Measurements from ENCODE around the gene DOCK3.
A peak's percentile ranks its signal among the peaks of the same experiment; 100 is the strongest.

DOCK3 gene

GRCh38 chr3:51274052-51274451 is 599.3 kb downstream of the DOCK3 start:
- 90 to 95% methylated on average over 2 of the region's 2 CpGs for WGBS, 2 experiments
- H3K27me3 ChIP-seq (ENCODE audit: control insufficient read depth, insufficient read depth, low read length, poor library complexity, severe bottlenecking), result no peaks in the 10 kb centered on the region
- H3K4me1 ChIP-seq (ENCODE audit: control insufficient read depth, insufficient read depth, low read length), result no peaks in the 10 kb centered on the region
- no peaks in the 10 kb centered on the region for H3K36me3 ChIP-seq (ENCODE audit: control insufficient read depth, insufficient read depth, low read length)
- no peaks in the 10 kb centered on the region for H3K9me3 ChIP-seq (ENCODE audit: control insufficient read depth, low read length)
- H3K4me3 ChIP-seq (ENCODE audit: insufficient read depth, low read depth, low read length), result no peak overlapping the region
- no peak overlapping the region for H3K27ac ChIP-seq (ENCODE audit: insufficient read depth, low read depth, low read length, poor library complexity, severe bottlenecking)

- 88 to 90% methylated on average over 4 to 5 of the region's 5 CpGs for WGBS, 2 experiments
- no peaks in the 10 kb centered on the region for H3K36me3 ChIP-seq (ENCODE audit: control insufficient read depth, insufficient read depth, low read length)
- H3K27me3 ChIP-seq (ENCODE audit: control insufficient read depth, insufficient read depth, low read length, poor library complexity, severe bottlenecking), result no peaks in the 10 kb centered on the region
- H3K4me3 ChIP-seq (ENCODE audit: insufficient read depth, low read depth, low read length), result no peak overlapping the region
- no peaks in the 10 kb centered on the region for H3K4me1 ChIP-seq (ENCODE audit: control insufficient read depth, insufficient read depth, low read length)
- H3K27ac ChIP-seq (ENCODE audit: insufficient read depth, low read depth, low read length, poor library complexity, severe bottlenecking), result no peak overlapping the region
- H3K9me3 ChIP-seq (ENCODE audit: control insufficient read depth, low read length), result no peaks in the 10 kb centered on the region
Observed at GRCh38 chr3:51275111-51275805, 600.5 kb downstream of the DOCK3 start.

- no peaks in the 10 kb centered on the region for H3K27me3 ChIP-seq (ENCODE audit: control insufficient read depth, insufficient read depth, low read length, poor library complexity, severe bottlenecking)
- H3K4me1 ChIP-seq (ENCODE audit: control insufficient read depth, insufficient read depth, low read length), result no peaks in the 10 kb centered on the region
- no peak overlapping the region for H3K4me3 ChIP-seq (ENCODE audit: insufficient read depth, low read depth, low read length)
- H3K36me3 ChIP-seq (ENCODE audit: control insufficient read depth, insufficient read depth, low read length), result no peaks in the 10 kb centered on the region
- 91% methylated on average over 1 of the region's 1 CpG for WGBS, 2 experiments
- no peak overlapping the region for H3K27ac ChIP-seq (ENCODE audit: insufficient read depth, low read depth, low read length, poor library complexity, severe bottlenecking)
- no peaks in the 10 kb centered on the region for H3K9me3 ChIP-seq (ENCODE audit: control insufficient read depth, low read length)
Observed at GRCh38 chr3:51276046-51276445, 601.3 kb downstream of the DOCK3 start.

DNA sequence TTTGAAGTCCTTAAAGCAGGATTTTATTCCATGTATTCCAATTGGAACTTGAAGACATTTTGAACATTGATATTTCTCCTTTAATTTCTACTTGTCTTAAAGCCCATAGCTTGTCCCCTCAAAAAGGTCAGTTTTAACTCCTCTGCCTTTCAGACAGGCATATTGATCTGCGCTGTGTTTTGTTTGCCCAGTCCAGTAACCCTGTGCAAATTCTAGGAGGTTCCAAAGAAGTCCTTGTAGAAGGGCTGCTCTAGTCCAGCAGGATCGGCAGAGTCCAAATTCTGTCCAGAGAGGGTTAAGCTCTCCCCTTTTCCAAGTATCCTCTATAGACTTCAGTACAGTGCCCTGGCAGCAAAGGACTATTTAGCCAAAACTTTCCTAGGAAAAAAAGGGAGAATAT is 604.7 kb downstream of the DOCK3 start:
- H3K36me3 ChIP-seq (ENCODE audit: control insufficient read depth, insufficient read depth, low read length), result no peaks in the 10 kb centered on the region
- no peaks in the 10 kb centered on the region for H3K27me3 ChIP-seq (ENCODE audit: control insufficient read depth, insufficient read depth, low read length, poor library complexity, severe bottlenecking)
- no peak overlapping the region for H3K27ac ChIP-seq (ENCODE audit: insufficient read depth, low read depth, low read length, poor library complexity, severe bottlenecking)
- H3K4me1 ChIP-seq (ENCODE audit: control insufficient read depth, insufficient read depth, low read length), result peaks cover 6% of the 10 kb centered on the region
- no peak overlapping the region for H3K4me3 ChIP-seq (ENCODE audit: insufficient read depth, low read depth, low read length)
- H3K9me3 ChIP-seq (ENCODE audit: control insufficient read depth, low read length), result no peaks in the 10 kb centered on the region
- 92 to 95% methylated on average over 2 of the region's 2 CpGs for WGBS, 2 experiments

GRCh38 chr3:51280176-51280575 is 605.4 kb downstream of the DOCK3 start:
- Histone ChIP-seq H3K27ac (ENCODE audit: insufficient read depth, low read depth, low read length, poor library complexity, severe bottlenecking) (no peak overlapping the region), H3K27me3 (ENCODE audit: control insufficient read depth, insufficient read depth, low read length, poor library complexity, severe bottlenecking) (no peaks in the 10 kb centered on the region)
- 85 to 87% methylated on average over 3 of the region's 3 CpGs for WGBS, 2 experiments

DNA sequence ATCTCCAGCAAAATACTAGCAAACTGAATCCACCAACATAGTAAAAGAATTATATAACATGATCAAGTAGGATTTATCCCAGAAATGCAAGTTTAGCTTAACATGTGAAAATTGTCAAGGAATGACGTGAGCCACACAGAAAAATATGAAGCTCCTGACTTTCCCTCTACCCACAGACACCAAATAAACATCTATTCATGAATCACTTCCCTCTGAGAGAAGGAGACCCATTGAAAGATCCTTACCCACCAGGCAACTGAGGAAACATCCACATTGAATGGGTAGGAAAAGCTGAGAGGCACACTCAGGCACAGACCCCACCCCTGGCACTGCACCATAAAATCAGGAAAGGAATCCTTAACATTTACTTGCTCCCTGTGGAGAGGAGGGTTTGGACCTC is 608.2 kb downstream of the DOCK3 start:
- H3K36me3 ChIP-seq (ENCODE audit: control insufficient read depth, insufficient read depth, low read length), result no peaks in the 10 kb centered on the region
- no peak overlapping the region for H3K27ac ChIP-seq (ENCODE audit: insufficient read depth, low read depth, low read length, poor library complexity, severe bottlenecking)
- peaks cover 6% of the 10 kb centered on the region for H3K4me1 ChIP-seq (ENCODE audit: control insufficient read depth, insufficient read depth, low read length)
- H3K4me3 ChIP-seq (ENCODE audit: insufficient read depth, low read depth, low read length), result no peak overlapping the region
- H3K9me3 ChIP-seq (ENCODE audit: control insufficient read depth, low read length), result no peaks in the 10 kb centered on the region
- H3K27me3 ChIP-seq (ENCODE audit: control insufficient read depth, insufficient read depth, low read length, poor library complexity, severe bottlenecking), result no peaks in the 10 kb centered on the region
- WGBS, 2 experiments, result 96 to 100% methylated on average over 1 of the region's 1 CpG

More at GRCh38 chr3:51280176-51280575, 605.4 kb downstream of the DOCK3 start:
- Histone ChIP-seq H3K4me3 (ENCODE audit: insufficient read depth, low read depth, low read length) (no peak overlapping the region), H3K9me3 (ENCODE audit: control insufficient read depth, low read length) (no peaks in the 10 kb centered on the region), H3K36me3 (ENCODE audit: control insufficient read depth, insufficient read depth, low read length) (no peaks in the 10 kb centered on the region), H3K4me1 (ENCODE audit: control insufficient read depth, insufficient read depth, low read length) (peaks cover 6% of the 10 kb centered on the region)

DNA sequence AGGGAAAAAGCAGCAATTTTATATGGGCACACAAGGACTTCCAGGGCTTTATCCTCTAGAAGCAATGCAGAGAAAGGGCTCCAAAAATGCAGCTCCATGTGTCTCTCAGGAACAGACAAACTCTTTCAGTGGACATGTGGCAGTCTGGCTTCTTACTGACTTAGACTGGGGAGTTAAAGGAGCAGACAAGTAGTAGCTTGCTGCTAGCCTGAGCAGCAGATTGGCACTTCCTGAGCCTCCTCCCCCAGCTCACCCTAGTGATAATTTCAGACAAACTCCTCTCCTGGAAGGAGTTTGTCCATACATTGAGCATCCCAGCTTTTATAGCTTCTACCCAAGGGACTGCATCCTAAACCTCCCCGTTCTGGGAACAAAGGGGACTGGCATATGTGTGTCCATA is 608.7 kb downstream of the DOCK3 start:
- H3K4me3 ChIP-seq (ENCODE audit: insufficient read depth, low read depth, low read length), result no peak overlapping the region
- H3K9me3 ChIP-seq (ENCODE audit: control insufficient read depth, low read length), result no peaks in the 10 kb centered on the region
- H3K27ac ChIP-seq (ENCODE audit: insufficient read depth, low read depth, low read length, poor library complexity, severe bottlenecking), result no peak overlapping the region
- no peaks in the 10 kb centered on the region for H3K27me3 ChIP-seq (ENCODE audit: control insufficient read depth, insufficient read depth, low read length, poor library complexity, severe bottlenecking)
- H3K4me1 ChIP-seq (ENCODE audit: control insufficient read depth, insufficient read depth, low read length), result peaks cover 6% of the 10 kb centered on the region
- WGBS, 2 experiments, result 86 to 94% methylated on average over 1 of the region's 1 CpG
- H3K36me3 ChIP-seq (ENCODE audit: control insufficient read depth, insufficient read depth, low read length), result no peaks in the 10 kb centered on the region

DNA sequence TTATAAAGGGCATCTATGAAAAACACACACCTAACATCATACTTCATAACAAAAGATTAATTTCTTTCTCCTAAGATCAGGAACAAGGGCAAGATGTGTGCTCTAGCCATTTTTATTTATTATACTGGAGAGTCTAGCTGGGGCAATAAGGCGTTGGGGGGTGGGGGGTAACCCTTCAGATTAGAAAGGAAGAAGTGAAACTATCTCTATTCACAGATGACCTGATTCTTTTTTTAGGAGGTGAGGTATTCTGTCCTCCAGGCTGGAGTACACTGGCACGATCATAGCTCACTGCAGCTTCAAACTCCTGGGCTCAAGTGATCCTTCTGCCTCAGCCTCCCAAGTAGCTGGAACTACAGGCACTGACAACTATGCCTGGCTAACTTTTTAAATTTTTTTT is 620.9 kb downstream of the DOCK3 start:
- Histone ChIP-seq H3K4me3 (ENCODE audit: insufficient read depth, low read depth, low read length) (no peak overlapping the region), H3K9me3 (ENCODE audit: control insufficient read depth, low read length) (no peaks in the 10 kb centered on the region), H3K4me1 (ENCODE audit: control insufficient read depth, insufficient read depth, low read length) (no peaks in the 10 kb centered on the region), H3K27me3 (ENCODE audit: control insufficient read depth, insufficient read depth, low read length, poor library complexity, severe bottlenecking) (no peaks in the 10 kb centered on the region), H3K27ac (ENCODE audit: insufficient read depth, low read depth, low read length, poor library complexity, severe bottlenecking) (no peak overlapping the region), H3K36me3 (ENCODE audit: control insufficient read depth, insufficient read depth, low read length) (no peaks in the 10 kb centered on the region)
- 87 to 98% methylated on average over 2 of the region's 2 CpGs for WGBS, 2 experiments

GRCh38 chr3:51297333-51297732 is 622.6 kb downstream of the DOCK3 start:
- no peak overlapping the region for H3K4me3 ChIP-seq (ENCODE audit: insufficient read depth, low read depth, low read length)
- H3K27ac ChIP-seq (ENCODE audit: insufficient read depth, low read depth, low read length, poor library complexity, severe bottlenecking), result no peak overlapping the region
- no peaks in the 10 kb centered on the region for H3K36me3 ChIP-seq (ENCODE audit: control insufficient read depth, insufficient read depth, low read length)
- no peaks in the 10 kb centered on the region for H3K4me1 ChIP-seq (ENCODE audit: control insufficient read depth, insufficient read depth, low read length)
- no peaks in the 10 kb centered on the region for H3K9me3 ChIP-seq (ENCODE audit: control insufficient read depth, low read length)
- H3K27me3 ChIP-seq (ENCODE audit: control insufficient read depth, insufficient read depth, low read length, poor library complexity, severe bottlenecking), result no peaks in the 10 kb centered on the region

GRCh38 chr3:51304230-51304629 is 629.5 kb downstream of the DOCK3 start:
- H3K4me1 ChIP-seq (ENCODE audit: control insufficient read depth, insufficient read depth, low read length), result peaks cover 10% of the 10 kb centered on the region
- peak overlapping the region; percentile 76 for H3K27ac ChIP-seq (ENCODE audit: insufficient read depth, low read depth, low read length, poor library complexity, severe bottlenecking)
- no peaks in the 10 kb centered on the region for H3K27me3 ChIP-seq (ENCODE audit: control insufficient read depth, insufficient read depth, low read length, poor library complexity, severe bottlenecking)
- H3K4me3 ChIP-seq (ENCODE audit: insufficient read depth, low read depth, low read length), result no peak overlapping the region
- 37 to 41% methylated on average over 4 of the region's 4 CpGs for WGBS, 2 experiments
- peaks cover 4% of the 10 kb centered on the region for H3K36me3 ChIP-seq (ENCODE audit: control insufficient read depth, insufficient read depth, low read length)
- no peaks in the 10 kb centered on the region for H3K9me3 ChIP-seq (ENCODE audit: control insufficient read depth, low read length)

DNA sequence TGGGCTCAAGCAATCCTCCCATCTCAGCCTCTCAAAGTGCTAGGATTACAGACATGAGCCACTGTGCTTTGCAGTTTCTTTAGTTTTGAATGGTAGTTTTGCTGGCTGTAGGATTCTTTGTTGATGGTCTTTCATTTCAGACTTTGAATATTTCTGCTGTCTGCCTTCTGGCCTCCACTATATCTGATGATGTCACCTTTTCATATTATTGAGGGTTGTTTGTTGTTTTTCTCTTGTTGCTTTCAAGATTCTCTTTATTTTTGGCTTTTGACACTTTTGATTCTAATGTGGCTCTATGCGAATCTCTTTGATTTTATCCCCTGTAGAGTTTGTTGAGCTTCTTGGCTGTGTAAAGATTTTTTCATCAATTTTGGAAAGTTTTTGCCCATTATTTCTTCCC is 631.4 kb downstream of the DOCK3 start:
- WGBS, 2 experiments, result 86 to 100% methylated on average over 1 of the region's 1 CpG
- H3K36me3 ChIP-seq (ENCODE audit: control insufficient read depth, insufficient read depth, low read length), result peaks cover 4% of the 10 kb centered on the region

More for the DNA sequence above, 631.4 kb downstream of the DOCK3 start:
- H3K27me3 ChIP-seq (ENCODE audit: control insufficient read depth, insufficient read depth, low read length, poor library complexity, severe bottlenecking), result no peaks in the 10 kb centered on the region
- no peak overlapping the region for H3K27ac ChIP-seq (ENCODE audit: insufficient read depth, low read depth, low read length, poor library complexity, severe bottlenecking)
- H3K4me3 ChIP-seq (ENCODE audit: insufficient read depth, low read depth, low read length), result no peak overlapping the region
- H3K4me1 ChIP-seq (ENCODE audit: control insufficient read depth, insufficient read depth, low read length), result peaks cover 10% of the 10 kb centered on the region
- H3K9me3 ChIP-seq (ENCODE audit: control insufficient read depth, low read length), result no peaks in the 10 kb centered on the region
